ENCODE data around the gene FBF1. TPM values are rescaled to one million over a fixed set of nuclear protein-coding genes. Genes with fewer than 3 reads are reported as not detected.

Gene FBF1
- total and polyA plus RNA-seq, 9 of the 15 experiments (the other 6 are each of a cell fraction or from before 2014, with no cell fraction given): 0.46 to 14.9 (median 7.5) TPM

DNA sequence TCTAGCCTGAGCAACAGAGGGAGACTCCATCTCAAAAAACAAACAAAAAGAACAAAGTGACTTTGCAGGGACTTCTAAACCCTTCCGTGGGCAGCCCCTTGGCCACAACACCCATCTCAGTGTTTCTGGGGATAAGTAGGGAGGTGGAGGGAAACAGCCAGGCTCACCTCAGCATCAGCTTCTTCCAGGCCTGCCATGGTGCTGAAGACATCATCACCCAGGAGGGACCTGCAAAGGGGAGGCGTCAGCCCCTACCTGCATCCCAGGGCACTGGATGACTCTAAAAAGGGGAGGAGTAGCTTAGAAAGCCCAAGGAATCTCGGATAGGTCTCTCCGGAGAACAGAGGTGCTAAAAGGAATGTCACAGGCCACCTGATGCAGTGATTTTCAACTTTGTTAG, 9.8 kb downstream of the FBF1 start:
- intact Hi-C loops (cut with micrococcal nuclease): no loop called here
- TF ChIP-seq, protein P1, sequence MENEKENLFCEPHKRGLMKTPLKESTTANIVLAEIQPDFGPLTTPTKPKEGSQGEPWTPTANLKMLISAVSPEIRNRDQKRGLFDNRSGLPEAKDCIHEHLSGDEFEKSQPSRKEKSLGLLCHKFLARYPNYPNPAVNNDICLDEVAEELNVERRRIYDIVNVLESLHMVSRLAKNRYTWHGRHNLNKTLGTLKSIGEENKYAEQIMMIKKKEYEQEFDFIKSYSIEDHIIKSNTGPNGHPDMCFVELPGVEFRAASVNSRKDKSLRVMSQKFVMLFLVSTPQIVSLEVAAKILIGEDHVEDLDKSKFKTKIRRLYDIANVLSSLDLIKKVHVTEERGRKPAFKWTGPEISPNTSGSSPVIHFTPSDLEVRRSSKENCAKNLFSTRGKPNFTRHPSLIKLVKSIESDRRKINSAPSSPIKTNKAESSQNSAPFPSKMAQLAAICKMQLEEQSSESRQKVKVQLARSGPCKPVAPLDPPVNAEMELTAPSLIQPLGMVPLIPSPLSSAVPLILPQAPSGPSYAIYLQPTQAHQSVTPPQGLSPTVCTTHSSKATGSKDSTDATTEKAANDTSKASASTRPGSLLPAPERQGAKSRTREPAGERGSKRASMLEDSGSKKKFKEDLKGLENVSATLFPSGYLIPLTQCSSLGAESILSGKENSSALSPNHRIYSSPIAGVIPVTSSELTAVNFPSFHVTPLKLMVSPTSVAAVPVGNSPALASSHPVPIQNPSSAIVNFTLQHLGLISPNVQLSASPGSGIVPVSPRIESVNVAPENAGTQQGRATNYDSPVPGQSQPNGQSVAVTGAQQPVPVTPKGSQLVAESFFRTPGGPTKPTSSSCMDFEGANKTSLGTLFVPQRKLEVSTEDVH (IDR thresholded peaks at IDR 0.05; ENCODE audit: low read depth, partially characterized antibody): no peak
- TF ChIP-seq TFAM (CRISPR knock-in tag; conservative IDR thresholded peaks at IDR 0.05): no peak
- TF ChIP-seq PCBP1 (IDR thresholded peaks at IDR 0.05; ENCODE audit: low read depth, low read length, poor library complexity, severe bottlenecking): no peak
- TF ChIP-seq, protein P2, sequence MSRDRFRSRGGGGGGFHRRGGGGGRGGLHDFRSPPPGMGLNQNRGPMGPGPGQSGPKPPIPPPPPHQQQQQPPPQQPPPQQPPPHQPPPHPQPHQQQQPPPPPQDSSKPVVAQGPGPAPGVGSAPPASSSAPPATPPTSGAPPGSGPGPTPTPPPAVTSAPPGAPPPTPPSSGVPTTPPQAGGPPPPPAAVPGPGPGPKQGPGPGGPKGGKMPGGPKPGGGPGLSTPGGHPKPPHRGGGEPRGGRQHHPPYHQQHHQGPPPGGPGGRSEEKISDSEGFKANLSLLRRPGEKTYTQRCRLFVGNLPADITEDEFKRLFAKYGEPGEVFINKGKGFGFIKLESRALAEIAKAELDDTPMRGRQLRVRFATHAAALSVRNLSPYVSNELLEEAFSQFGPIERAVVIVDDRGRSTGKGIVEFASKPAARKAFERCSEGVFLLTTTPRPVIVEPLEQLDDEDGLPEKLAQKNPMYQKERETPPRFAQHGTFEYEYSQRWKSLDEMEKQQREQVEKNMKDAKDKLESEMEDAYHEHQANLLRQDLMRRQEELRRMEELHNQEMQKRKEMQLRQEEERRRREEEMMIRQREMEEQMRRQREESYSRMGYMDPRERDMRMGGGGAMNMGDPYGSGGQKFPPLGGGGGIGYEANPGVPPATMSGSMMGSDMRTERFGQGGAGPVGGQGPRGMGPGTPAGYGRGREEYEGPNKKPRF (IDR thresholded peaks at IDR 0.05; ENCODE audit: low read depth, low read length): no peak
- TF ChIP-seq ETV1 (tag; conservative IDR thresholded peaks at IDR 0.05; ENCODE audit: low read depth): no peak
- TF ChIP-seq COPS2 (conservative IDR thresholded peaks at IDR 0.05): no peak
- TF ChIP-seq, protein P3, sequence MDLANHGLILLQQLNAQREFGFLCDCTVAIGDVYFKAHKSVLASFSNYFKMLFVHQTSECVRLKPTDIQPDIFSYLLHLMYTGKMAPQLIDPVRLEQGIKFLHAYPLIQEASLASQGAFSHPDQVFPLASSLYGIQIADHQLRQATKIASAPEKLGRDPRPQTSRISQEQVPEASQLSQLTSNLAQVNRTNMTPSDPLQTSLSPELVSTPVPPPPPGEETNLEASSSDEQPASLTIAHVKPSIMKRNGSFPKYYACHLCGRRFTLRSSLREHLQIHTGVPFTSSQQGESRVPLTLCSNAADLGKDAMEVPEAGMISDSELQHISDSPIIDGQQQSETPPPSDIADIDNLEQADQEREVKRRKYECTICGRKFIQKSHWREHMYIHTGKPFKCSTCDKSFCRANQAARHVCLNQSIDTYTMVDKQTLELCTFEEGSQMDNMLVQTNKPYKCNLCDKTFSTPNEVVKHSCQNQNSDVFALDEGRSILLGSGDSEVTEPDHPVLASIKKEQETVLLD (IDR thresholded peaks at IDR 0.05): no peak
- TF ChIP-seq, protein P4, sequence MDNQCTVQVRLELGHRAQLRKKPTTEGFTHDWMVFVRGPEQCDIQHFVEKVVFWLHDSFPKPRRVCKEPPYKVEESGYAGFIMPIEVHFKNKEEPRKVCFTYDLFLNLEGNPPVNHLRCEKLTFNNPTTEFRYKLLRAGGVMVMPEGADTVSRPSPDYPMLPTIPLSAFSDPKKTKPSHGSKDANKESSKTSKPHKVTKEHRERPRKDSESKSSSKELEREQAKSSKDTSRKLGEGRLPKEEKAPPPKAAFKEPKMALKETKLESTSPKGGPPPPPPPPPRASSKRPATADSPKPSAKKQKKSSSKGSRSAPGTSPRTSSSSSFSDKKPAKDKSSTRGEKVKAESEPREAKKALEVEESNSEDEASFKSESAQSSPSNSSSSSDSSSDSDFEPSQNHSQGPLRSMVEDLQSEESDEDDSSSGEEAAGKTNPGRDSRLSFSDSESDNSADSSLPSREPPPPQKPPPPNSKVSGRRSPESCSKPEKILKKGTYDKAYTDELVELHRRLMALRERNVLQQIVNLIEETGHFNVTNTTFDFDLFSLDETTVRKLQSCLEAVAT (IDR thresholded peaks at IDR 0.05): no peak
- Histone ChIP-seq H3K4me2 (ENCODE audit: insufficient read depth, low read length) (no peak overlapping the region), H3K27me3 (ENCODE audit: control insufficient read depth in 2 of 2, insufficient read depth in 2 of 2, low read length in 2 of 2) (no peaks in the 10 kb centered on the region), H3K36me3 (ENCODE audit: control insufficient read depth, insufficient read depth, low read length) (peaks cover 5% of the 10 kb centered on the region; the same call in 1 of the 3 replicates), H3K79me2 (ENCODE audit: control insufficient read depth, insufficient read depth, low read length) (no peaks in the 10 kb centered on the region), H3K9me3 (replicated peaks; ENCODE audit: control insufficient read depth, insufficient read depth, low read depth, low read length) (no peaks in the 10 kb centered on the region), H3K9me1 (ENCODE audit: control insufficient read depth, insufficient read depth, low read length) (peaks cover 5% of the 10 kb centered on the region), H2AFZ (ENCODE audit: low read depth, low read length) (no peak overlapping the region), H3K9ac (ENCODE audit: insufficient read depth in 1 of 2, low read depth in 2 of 2, low read length in 2 of 2) (no peak overlapping the region), H3K27ac (ENCODE audit: extremely low read depth, low read depth, low read length) (no peak overlapping the region), H4K20me1 (replicated peaks; ENCODE audit: control insufficient read depth, insufficient read depth, low read length) (no peaks in the 10 kb centered on the region), H3K4me1 (replicated peaks in 1 of 2; ENCODE audit: control insufficient read depth in 2 of 2, insufficient read depth in 2 of 2, low read length in 2 of 2) (no peaks in the 10 kb centered on the region; a peak in 1 of 5 replicates), H3K4me3 (no peak overlapping the region)
- 64% methylated on average over 4 of the region's 4 CpGs for WGBS (ENCODE audit: insufficient coverage, low coverage, missing lambda C conversion rate)
- no peak for ATAC-seq
- ChIA-PET POLR2A (interaction anchor here (1.1 to 1.7 kb wide), 2 partner anchors 11 to 156 kb away, joined by 5 to 7 read pairs; no protein-coding TSS in a partner anchor), CTCF (ENCODE audit: low intra/inter-chr PET ratio) (no interaction called here)
- no peak for FAIRE-seq
- no peak for DNase-seq (ENCODE audit: extremely low read depth in 1 of 4, low spot score in 3 of 4)
- BruUV-seq (replicated peaks): no TSS peak
- in situ Hi-C loops (cut with MboI): no loop called here
